ENCODE data around the gene DISC1. TPM values are rescaled to one million over a fixed set of nuclear protein-coding genes. Genes with fewer than 3 reads are reported as not detected.

The DISC1 gene
- total RNA-seq, 4 donors from 2014 or later: 7.1 to 33.4 (median 14.9) TPM

- Histone ChIP-seq H3K27me3 (no peaks in the 10 kb centered on the region), H3K4me3 (no peak overlapping the region), H3K36me3 (no peaks in the 10 kb centered on the region), H3K27ac (no peak overlapping the region), H3K4me1 (no peaks in the 10 kb centered on the region), H3K9me3 (no peaks in the 10 kb centered on the region)
- DNase-seq: no peak
- TF ChIP-seq POLR2A (IDR thresholded peaks at IDR 0.05) (no peak), CTCF (IDR thresholded peaks at IDR 0.05) (no peak)
- intact Hi-C loops (cut with DNase I; ENCODE audit: low total_unique reads): no loop called here
Measured at GRCh38 chr1:231871471-231871870, 244.9 kb downstream of the DISC1 start.

- H3K27me3 ChIP-seq: no peaks in the 10 kb centered on the region
- H3K36me3 ChIP-seq: no peaks in the 10 kb centered on the region
- no peak overlapping the region for H3K27ac ChIP-seq
- H3K9me3 ChIP-seq: no peaks in the 10 kb centered on the region
- H3K4me1 ChIP-seq: no peaks in the 10 kb centered on the region
- H3K4me3 ChIP-seq: no peak overlapping the region
- no peak for DNase-seq
- TF ChIP-seq CTCF (IDR thresholded peaks at IDR 0.05) (no peak), POLR2A (IDR thresholded peaks at IDR 0.05) (no peak)
- intact Hi-C loops (cut with DNase I; ENCODE audit: low total_unique reads): no loop called here
Measured at GRCh38 chr1:231871878-231872277, 245.3 kb downstream of the DISC1 start.

- intact Hi-C loops (cut with DNase I; ENCODE audit: low total_unique reads): no loop called here
- no peaks in the 10 kb centered on the region for H3K4me1 ChIP-seq
Measured at GRCh38 chr1:231872461-231872910, 245.9 kb downstream of the DISC1 start.

GRCh38 chr1:231878737-231879136, 252.1 kb downstream of the DISC1 start:
- H3K27me3 ChIP-seq: no peaks in the 10 kb centered on the region
- intact Hi-C loops (cut with DNase I; ENCODE audit: low total_unique reads): no loop called here
- H3K4me3 ChIP-seq: no peak overlapping the region
- H3K9me3 ChIP-seq: no peaks in the 10 kb centered on the region
- H3K27ac ChIP-seq: no peak overlapping the region
- H3K4me1 ChIP-seq: no peaks in the 10 kb centered on the region
- no peak for TF ChIP-seq POLR2A (IDR thresholded peaks at IDR 0.05)
- no peak for TF ChIP-seq CTCF (IDR thresholded peaks at IDR 0.05)
- DNase-seq: no peak
- H3K36me3 ChIP-seq: no peaks in the 10 kb centered on the region

More at GRCh38 chr1:231872461-231872910, 245.9 kb downstream of the DISC1 start:
- no peaks in the 10 kb centered on the region for H3K9me3 ChIP-seq
- no peak overlapping the region for H3K4me3 ChIP-seq
- H3K27me3 ChIP-seq: no peaks in the 10 kb centered on the region
- no peak for DNase-seq
- no peak overlapping the region for H3K27ac ChIP-seq
- no peaks in the 10 kb centered on the region for H3K36me3 ChIP-seq
- TF ChIP-seq CTCF (IDR thresholded peaks at IDR 0.05) (no peak), POLR2A (IDR thresholded peaks at IDR 0.05) (no peak)

GRCh38 chr1:231879296-231879695, 252.7 kb downstream of the DISC1 start:
- TF ChIP-seq POLR2A (IDR thresholded peaks at IDR 0.05) (no peak), CTCF (IDR thresholded peaks at IDR 0.05) (no peak)
- no peak for DNase-seq
- Histone ChIP-seq H3K9me3 (no peaks in the 10 kb centered on the region), H3K36me3 (no peaks in the 10 kb centered on the region), H3K4me3 (no peak overlapping the region), H3K27me3 (no peaks in the 10 kb centered on the region), H3K27ac (no peak overlapping the region), H3K4me1 (no peaks in the 10 kb centered on the region)
- intact Hi-C loops (cut with DNase I; ENCODE audit: low total_unique reads): no loop called here

Measured in uterus (tissue), 4 donors.